Osteocyte (in vitro differentiated cells): ENCODE data around the gene DCAF5. TPM values are rescaled to one million over a fixed set of nuclear protein-coding genes. Genes with fewer than 3 reads are reported as not detected.

ENCODE experiments used
- DNase-seq: peaks from one replicate; pipeline ENCODE4 v3.0.0; 2021; ENCODE audit warnings: mixed read lengths; ENCODE audit not compliant: unreplicated experiment; ENCODE audit errors: extremely low spot score
- H3K27ac Mint-ChIP-seq: one replicate; pipeline ENCODE4 v1.8.0; 2021; ENCODE audit warnings: mild to moderate bottlenecking, mixed read lengths; ENCODE audit not compliant: unreplicated experiment
- H3K27me3 Mint-ChIP-seq: one replicate; pipeline ENCODE4 v1.8.0; 2021; ENCODE audit warnings: mixed read lengths; ENCODE audit not compliant: unreplicated experiment
- H3K36me3 Mint-ChIP-seq: one replicate; pipeline ENCODE4 v1.8.0; 2021; ENCODE audit warnings: mixed read lengths; ENCODE audit not compliant: unreplicated experiment
- H3K4me1 Mint-ChIP-seq: one replicate; pipeline ENCODE4 v1.8.0; 2021; ENCODE audit warnings: mixed read lengths; ENCODE audit not compliant: unreplicated experiment
- H3K4me3 Mint-ChIP-seq: one replicate; pipeline ENCODE4 v1.8.0; 2021; ENCODE audit warnings: mild to moderate bottlenecking, moderate library complexity, mixed read lengths; ENCODE audit not compliant: unreplicated experiment
- H3K9me3 Mint-ChIP-seq: one replicate; pipeline ENCODE4 v1.8.0; 2021; ENCODE audit warnings: mixed read lengths; ENCODE audit not compliant: unreplicated experiment
- total RNA-seq: library from RNA; stranded (reverse); gene quantifications from 2 replicates; pipeline ENCODE4 v1.2.1, GENCODE V29; 2021
- TF ChIP-seq, protein P1 (sequence below): fragments of 200-600 bp; sonication (generic); IDR thresholded peaks from 2 replicates; pipeline ENCODE4 v1.5.0; 2021; ENCODE audit warnings: antibody characterized with exemption, mild to moderate bottlenecking, moderate library complexity

DCAF5 gene
- total RNA-seq, 1 donor from 2014 or later: 56.1 TPM

DNA sequence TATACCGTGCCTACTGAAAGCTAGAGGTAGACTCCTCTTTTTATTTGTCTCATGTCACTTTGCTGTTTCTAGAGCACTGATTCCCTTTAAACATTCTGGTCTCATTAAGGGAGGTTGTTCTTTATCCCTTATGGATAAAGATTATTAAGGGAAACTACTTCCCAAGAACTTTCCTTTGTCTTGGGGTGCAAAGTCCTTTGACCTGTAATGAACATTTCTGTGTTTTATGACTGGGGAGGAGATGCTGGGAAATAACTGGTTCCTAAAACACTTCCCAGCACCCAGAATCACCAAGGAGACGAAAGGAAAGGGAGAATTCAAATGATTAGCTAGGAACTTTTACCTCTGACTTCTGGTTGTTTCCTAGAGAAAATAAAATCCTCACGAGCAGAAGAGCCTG, 110.6 kb downstream of the DCAF5 start:
- Mint-ChIP-seq H3K4me3 (no peak overlapping the region), H3K36me3 (no peaks in the 10 kb centered on the region), H3K27me3 (no peaks in the 10 kb centered on the region), H3K27ac (no peak overlapping the region), H3K9me3 (no peaks in the 10 kb centered on the region), H3K4me1 (peaks cover 44% of the 10 kb centered on the region)
- TF ChIP-seq, protein P1, sequence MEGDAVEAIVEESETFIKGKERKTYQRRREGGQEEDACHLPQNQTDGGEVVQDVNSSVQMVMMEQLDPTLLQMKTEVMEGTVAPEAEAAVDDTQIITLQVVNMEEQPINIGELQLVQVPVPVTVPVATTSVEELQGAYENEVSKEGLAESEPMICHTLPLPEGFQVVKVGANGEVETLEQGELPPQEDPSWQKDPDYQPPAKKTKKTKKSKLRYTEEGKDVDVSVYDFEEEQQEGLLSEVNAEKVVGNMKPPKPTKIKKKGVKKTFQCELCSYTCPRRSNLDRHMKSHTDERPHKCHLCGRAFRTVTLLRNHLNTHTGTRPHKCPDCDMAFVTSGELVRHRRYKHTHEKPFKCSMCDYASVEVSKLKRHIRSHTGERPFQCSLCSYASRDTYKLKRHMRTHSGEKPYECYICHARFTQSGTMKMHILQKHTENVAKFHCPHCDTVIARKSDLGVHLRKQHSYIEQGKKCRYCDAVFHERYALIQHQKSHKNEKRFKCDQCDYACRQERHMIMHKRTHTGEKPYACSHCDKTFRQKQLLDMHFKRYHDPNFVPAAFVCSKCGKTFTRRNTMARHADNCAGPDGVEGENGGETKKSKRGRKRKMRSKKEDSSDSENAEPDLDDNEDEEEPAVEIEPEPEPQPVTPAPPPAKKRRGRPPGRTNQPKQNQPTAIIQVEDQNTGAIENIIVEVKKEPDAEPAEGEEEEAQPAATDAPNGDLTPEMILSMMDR: no peak
- no peak for DNase-seq

DNA sequence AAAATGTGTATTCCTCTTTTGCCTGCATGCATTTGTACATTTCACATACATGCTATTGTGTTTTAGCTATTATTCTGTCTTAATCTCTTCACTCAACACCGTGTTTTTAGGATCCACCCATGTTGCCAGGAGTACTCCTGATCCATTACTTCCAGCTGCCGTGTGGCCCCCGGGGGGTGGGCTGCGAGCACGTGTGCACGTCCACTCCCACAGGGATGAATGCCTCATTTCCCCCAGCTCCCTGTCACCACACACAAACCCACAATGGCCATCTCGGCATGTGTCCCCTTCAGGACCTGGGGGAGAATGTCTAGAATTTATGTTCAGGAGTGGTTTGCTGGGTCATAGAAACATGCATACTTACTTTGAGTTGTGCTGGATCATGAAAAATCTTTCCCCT, 111.1 kb downstream of the DCAF5 start:
- Mint-ChIP-seq H3K36me3 (no peaks in the 10 kb centered on the region), H3K4me1 (peaks cover 42% of the 10 kb centered on the region), H3K9me3 (no peaks in the 10 kb centered on the region), H3K27me3 (no peaks in the 10 kb centered on the region), H3K27ac (no peak overlapping the region), H3K4me3 (no peak overlapping the region)
- TF ChIP-seq, protein P1: no peak
- DNase-seq: no peak

DNA sequence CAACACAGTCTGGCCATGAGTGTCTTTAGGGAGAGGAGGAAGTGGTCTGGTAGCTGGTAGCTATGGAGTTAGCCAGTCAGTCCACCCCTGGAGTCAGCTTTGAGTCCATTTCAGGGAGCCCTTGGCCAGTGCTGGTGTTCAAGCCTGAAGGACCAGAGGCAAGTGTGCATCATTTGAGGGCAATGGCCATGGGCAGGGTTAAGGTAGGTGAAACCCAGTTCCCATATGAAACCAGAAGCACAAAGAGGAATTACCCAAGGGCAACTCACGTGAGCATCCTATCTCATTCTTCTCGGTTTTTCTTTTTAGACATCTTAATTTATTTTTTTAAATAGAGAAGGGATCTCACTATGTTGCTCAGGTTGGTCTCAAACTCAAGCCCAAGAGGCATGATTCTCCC, 112.6 kb downstream of the DCAF5 start:
- no peaks in the 10 kb centered on the region for H3K36me3 Mint-ChIP-seq
- no peaks in the 10 kb centered on the region for H3K27me3 Mint-ChIP-seq
- H3K4me3 Mint-ChIP-seq: no peak overlapping the region
- H3K4me1 Mint-ChIP-seq: peaks cover 30% of the 10 kb centered on the region
- H3K27ac Mint-ChIP-seq: no peak overlapping the region
- TF ChIP-seq, protein P1: no peak
- no peaks in the 10 kb centered on the region for H3K9me3 Mint-ChIP-seq
- no peak for DNase-seq

DNA sequence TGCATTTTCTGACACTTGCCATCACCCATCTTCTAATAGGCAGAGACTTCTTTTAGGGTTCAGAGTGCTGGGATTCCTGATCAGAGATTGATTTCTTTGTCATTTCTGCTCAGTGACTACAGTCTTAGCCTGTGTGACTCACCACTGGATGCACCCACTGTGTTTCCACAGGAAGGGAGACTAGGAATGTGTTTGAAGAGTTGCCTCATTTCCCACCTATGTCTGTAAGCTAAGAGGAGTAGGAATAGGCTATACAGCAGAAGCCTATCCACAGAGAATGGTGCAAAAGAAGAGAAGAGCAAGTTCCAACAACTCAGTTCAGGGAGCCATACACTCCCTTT, 113.7 kb downstream of the DCAF5 start:
- TF ChIP-seq, protein P1: no peak
- H3K9me3 Mint-ChIP-seq: no peaks in the 10 kb centered on the region
- H3K36me3 Mint-ChIP-seq: no peaks in the 10 kb centered on the region
- no peak overlapping the region for H3K4me3 Mint-ChIP-seq
- DNase-seq: no peak
- peaks cover 37% of the 10 kb centered on the region for H3K4me1 Mint-ChIP-seq
- H3K27ac Mint-ChIP-seq: peak overlapping the region; percentile 8
- no peaks in the 10 kb centered on the region for H3K27me3 Mint-ChIP-seq

DNA sequence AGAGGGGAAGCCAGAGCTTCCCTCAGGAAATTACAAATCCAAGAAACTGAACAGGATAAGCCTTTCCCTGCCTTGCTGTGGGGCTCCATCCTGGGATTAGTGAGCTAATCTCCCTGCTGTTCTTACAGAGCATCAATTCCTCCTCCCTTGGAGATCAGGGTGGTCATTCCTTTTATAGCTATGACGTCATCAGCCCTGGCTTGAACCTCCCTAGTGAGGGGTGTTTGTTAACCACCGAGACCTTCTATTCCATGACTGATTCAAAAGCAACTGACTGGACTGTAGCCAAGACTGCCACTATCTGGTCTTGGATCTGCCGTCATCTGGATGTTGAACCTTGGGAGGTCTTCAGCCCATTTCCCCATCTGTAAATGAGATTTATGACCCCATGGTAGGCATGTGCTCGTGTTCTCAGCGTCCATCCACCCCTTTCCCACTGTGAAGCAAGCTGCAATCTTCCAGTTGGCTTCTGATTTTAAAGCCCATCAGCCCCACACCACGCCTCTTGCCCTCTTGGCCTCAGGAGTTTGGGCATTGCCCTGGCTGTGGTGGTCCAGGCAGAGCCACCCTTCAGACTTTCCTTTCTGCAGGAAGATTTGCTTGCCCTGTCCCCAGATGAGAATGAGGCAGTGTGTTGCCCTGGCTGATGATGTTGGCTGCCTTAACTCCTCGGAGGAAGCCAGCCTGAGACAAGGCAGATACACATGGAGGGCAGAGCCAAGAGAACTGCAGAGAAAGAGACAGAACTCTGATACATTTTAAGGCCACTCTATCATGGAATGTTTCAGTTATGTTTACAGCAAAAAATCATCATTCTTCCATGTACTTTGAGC, 114.2 kb downstream of the DCAF5 start:
- no peak for DNase-seq
- H3K36me3 Mint-ChIP-seq: no peaks in the 10 kb centered on the region
- H3K4me1 Mint-ChIP-seq: peaks cover 33% of the 10 kb centered on the region
- H3K4me3 Mint-ChIP-seq: no peak overlapping the region
- peak overlapping the region; percentile 8 for H3K27ac Mint-ChIP-seq
- no peaks in the 10 kb centered on the region for H3K9me3 Mint-ChIP-seq
- TF ChIP-seq, protein P1: no peak
- H3K27me3 Mint-ChIP-seq: no peaks in the 10 kb centered on the region
